ENCODE results near the gene CCDC188. TPM values are rescaled to one million over a fixed set of nuclear protein-coding genes. Genes with fewer than 3 reads are reported as not detected.

The CCDC188 gene
- total RNA-seq, 1 donor from 2014 or later, result 8.6 TPM

DNA sequence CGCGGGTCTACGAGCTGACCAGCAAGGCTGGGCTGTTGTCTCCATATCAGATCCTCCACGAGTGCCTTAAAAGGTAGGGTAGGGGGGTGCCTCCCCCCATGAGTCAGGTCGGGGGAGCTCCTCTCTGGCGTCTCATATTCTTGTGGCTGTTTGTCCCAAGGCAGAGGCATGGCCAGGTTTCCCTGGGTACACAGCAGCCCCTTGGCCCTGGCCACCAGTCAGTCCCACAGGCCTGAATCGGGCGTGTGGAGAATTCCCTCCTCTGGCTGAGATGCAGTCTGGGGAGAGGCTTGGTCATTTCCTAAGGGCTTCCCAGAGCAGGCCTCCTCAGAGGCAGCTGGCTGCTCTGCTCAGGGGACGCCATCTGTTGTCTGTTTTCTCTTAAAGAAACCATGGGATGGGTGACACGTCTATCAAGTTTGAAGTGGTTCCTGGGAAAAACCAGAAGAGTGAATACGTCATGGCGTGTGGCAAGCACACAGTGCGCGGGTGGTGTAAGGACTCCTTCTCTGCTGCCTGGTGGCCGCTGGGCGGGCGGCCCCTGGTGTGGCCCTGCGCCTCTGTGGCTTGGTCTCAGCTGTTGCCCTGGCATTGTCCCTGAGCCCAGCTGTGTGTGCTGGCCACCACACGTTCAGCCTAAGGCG, 44.5 kb downstream of the CCDC188 start:
- TF ChIP-seq, protein P1, sequence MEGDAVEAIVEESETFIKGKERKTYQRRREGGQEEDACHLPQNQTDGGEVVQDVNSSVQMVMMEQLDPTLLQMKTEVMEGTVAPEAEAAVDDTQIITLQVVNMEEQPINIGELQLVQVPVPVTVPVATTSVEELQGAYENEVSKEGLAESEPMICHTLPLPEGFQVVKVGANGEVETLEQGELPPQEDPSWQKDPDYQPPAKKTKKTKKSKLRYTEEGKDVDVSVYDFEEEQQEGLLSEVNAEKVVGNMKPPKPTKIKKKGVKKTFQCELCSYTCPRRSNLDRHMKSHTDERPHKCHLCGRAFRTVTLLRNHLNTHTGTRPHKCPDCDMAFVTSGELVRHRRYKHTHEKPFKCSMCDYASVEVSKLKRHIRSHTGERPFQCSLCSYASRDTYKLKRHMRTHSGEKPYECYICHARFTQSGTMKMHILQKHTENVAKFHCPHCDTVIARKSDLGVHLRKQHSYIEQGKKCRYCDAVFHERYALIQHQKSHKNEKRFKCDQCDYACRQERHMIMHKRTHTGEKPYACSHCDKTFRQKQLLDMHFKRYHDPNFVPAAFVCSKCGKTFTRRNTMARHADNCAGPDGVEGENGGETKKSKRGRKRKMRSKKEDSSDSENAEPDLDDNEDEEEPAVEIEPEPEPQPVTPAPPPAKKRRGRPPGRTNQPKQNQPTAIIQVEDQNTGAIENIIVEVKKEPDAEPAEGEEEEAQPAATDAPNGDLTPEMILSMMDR (conservative IDR thresholded peaks at IDR 0.05), result no peak
- Mint-ChIP-seq H3K4me1 (peaks cover 6% of the 10 kb centered on the region), H3K9me3 (no peaks in the 10 kb centered on the region), H3K27ac (ENCODE audit: unreplicated experiment) (no peak overlapping the region), H3K4me3 (no peak overlapping the region), H3K36me3 (ENCODE audit: low read depth) (peaks cover 13% of the 10 kb centered on the region), H3K27me3 (ENCODE audit: low read depth) (peaks cover 9% of the 10 kb centered on the region)
- no peak for DNase-seq (ENCODE audit: low read depth, low spot score)

GRCh38 chr22:20105456-20106204, 45.2 kb downstream of the CCDC188 start:
- no peak overlapping the region for H3K4me3 Mint-ChIP-seq
- H3K27ac Mint-ChIP-seq (ENCODE audit: unreplicated experiment), result no peak overlapping the region
- H3K4me1 Mint-ChIP-seq, result no peaks in the 10 kb centered on the region
- TF ChIP-seq, protein P1 (conservative IDR thresholded peaks at IDR 0.05), result no peak
- H3K27me3 Mint-ChIP-seq (ENCODE audit: low read depth), result peaks cover 5% of the 10 kb centered on the region
- H3K36me3 Mint-ChIP-seq (ENCODE audit: low read depth), result peaks cover 13% of the 10 kb centered on the region
- H3K9me3 Mint-ChIP-seq, result no peaks in the 10 kb centered on the region
- no peak for DNase-seq (ENCODE audit: low read depth, low spot score)

- H3K4me1 Mint-ChIP-seq, result no peaks in the 10 kb centered on the region
- DNase-seq (ENCODE audit: low read depth, low spot score), result no peak
- H3K9me3 Mint-ChIP-seq, result no peaks in the 10 kb centered on the region
- TF ChIP-seq, protein P1 (conservative IDR thresholded peaks at IDR 0.05), result no peak
- no peaks in the 10 kb centered on the region for H3K27me3 Mint-ChIP-seq (ENCODE audit: low read depth)
- H3K4me3 Mint-ChIP-seq, result no peak overlapping the region
- H3K36me3 Mint-ChIP-seq (ENCODE audit: low read depth), result peaks cover 13% of the 10 kb centered on the region
- no peak overlapping the region for H3K27ac Mint-ChIP-seq (ENCODE audit: unreplicated experiment)
Measured at GRCh38 chr22:20102203-20102780, 48.6 kb downstream of the CCDC188 start.

- Mint-ChIP-seq H3K27ac (ENCODE audit: unreplicated experiment) (no peak overlapping the region), H3K27me3 (ENCODE audit: low read depth) (no peaks in the 10 kb centered on the region), H3K36me3 (ENCODE audit: low read depth) (peaks cover 19% of the 10 kb centered on the region), H3K4me3 (no peak overlapping the region), H3K9me3 (no peaks in the 10 kb centered on the region), H3K4me1 (no peaks in the 10 kb centered on the region)
- no peak for DNase-seq (ENCODE audit: low read depth, low spot score)
- TF ChIP-seq, protein P1 (conservative IDR thresholded peaks at IDR 0.05), result no peak
Measured at GRCh38 chr22:20101638-20102037, 49.2 kb downstream of the CCDC188 start.

DNA sequence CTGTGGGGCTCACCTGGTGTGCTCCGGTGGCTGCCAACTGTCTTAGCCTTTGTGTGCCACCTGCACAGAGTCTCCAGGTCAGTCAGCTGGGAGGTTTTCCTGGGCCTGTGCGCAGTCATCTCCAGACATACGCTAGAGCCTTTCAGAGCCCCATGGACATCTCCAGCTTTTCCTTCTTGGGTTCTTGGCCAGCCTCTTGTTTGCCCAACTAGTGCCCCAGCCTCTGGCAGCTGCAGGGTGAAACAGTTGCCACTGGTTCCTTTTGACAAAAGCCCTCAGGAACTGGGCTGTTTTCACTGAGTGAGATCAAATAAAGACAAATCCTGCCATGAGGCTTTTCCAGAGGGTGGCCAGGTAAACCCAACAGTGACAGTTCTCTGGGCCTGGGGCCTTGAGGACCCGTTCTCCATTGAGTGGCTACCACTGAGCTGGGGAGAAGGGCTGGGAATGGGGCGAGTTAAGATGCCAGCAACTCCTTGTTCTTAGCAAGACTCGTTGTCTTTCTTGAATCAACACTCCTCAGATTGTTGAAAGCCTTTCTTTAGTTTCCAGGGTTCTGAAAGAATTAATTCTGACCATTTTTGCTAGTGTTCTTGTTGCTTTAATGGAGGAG, 51.6 kb downstream of the CCDC188 start:
- Mint-ChIP-seq H3K4me3 (no peak overlapping the region), H3K27me3 (ENCODE audit: low read depth) (no peaks in the 10 kb centered on the region), H3K27ac (ENCODE audit: unreplicated experiment) (no peak overlapping the region), H3K36me3 (ENCODE audit: low read depth) (peaks cover 34% of the 10 kb centered on the region), H3K4me1 (no peaks in the 10 kb centered on the region), H3K9me3 (no peaks in the 10 kb centered on the region)
- DNase-seq (ENCODE audit: low read depth, low spot score), result no peak
- TF ChIP-seq, protein P1 (conservative IDR thresholded peaks at IDR 0.05), result no peak

Small RNAs within 50 kb of the gene (microRNA-seq; reads per million reads assigned to microRNA genes)
- gene MIR6816, result not detected

Other genes with a start within 250 kb of the CCDC188 start
- gene COMT, start 209.3 kb downstream of the CCDC188 start, total RNA-seq, result 70.9 and 86.4 TPM in 2 replicates
- 21.7 and 22.2 TPM in 2 replicates for gene TXNRD2, start 209.2 kb downstream of the CCDC188 start, total RNA-seq
- 93.5 and 105 TPM in 2 replicates for gene ARVCF, start 134.2 kb downstream of the CCDC188 start, total RNA-seq
- gene TANGO2, start 129.9 kb downstream of the CCDC188 start, total RNA-seq, result 12.8 and 13.4 TPM in 2 replicates
- 86.3 and 86.5 TPM in 2 replicates for gene DGCR8, start 70.8 kb downstream of the CCDC188 start, total RNA-seq
- gene RANBP1, start 35.0 kb downstream of the CCDC188 start, total RNA-seq, result 469 and 489 TPM in 2 replicates
- 75.1 and 77.7 TPM in 2 replicates for gene TRMT2A, start 33.8 kb downstream of the CCDC188 start, total RNA-seq
- gene ZDHHC8, start 19.3 kb downstream of the CCDC188 start, total RNA-seq, result 82.1 and 98.9 TPM in 2 replicates
- 17.9 and 19.0 TPM in 2 replicates for gene RTN4R, start 117.3 kb upstream of the CCDC188 start, total RNA-seq
- gene DGCR6L, start 169.0 kb upstream of the CCDC188 start, total RNA-seq, result 52.1 and 58.7 TPM in 2 replicates
- 54.2 and 55.1 TPM in 2 replicates for gene ZNF74, start 243.1 kb upstream of the CCDC188 start, total RNA-seq